ENCODE results near the gene GUCA2B. TPM values are rescaled to one million over a fixed set of nuclear protein-coding genes. Genes with fewer than 3 reads are reported as not detected.

GUCA2B gene
- total RNA-seq, result not detected
- not detected for polyA plus RNA-seq

DNA sequence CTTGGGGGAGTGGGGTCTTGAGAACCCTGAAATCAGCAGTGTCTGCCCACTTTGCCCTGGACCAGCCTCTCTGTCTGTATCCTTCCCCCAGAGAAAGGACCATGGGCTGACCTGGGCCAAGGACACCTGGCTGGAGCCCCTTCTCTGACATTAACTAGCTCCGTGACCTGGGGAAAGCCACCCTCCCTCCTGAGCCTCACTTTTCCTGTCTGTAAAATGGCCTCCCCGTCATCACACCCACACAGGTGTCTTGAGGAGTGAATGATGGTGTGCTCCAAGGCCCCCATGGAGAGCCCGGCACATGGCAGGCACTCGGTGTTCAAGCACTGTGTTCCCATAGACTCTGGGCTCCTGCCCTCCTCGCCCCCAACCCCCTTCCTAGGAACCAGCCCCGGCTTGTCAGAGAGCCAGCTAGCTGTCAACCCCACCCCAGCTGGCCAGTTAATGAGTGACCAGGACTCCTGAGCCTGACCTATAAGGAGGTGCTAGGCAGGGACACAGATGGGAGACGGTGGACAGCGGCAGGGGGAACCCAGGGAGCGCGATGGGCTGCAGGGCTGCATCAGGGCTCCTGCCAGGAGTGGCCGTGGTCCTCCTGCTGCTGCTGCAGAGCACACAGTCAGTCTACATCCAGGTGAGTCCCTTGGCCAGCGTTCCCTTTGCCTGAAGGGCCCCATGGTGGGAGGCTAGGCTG lies at the start of gene GUCA2B:
GUCA2B (plus strand) TSS at position 504 of the 694 bp plus-strand sequence; CDS start at position 545, 41 bp downstream.
- H3K36me3 ChIP-seq (ENCODE audit: control insufficient read depth, insufficient read depth, low read length), result no peaks in the 10 kb centered on the region
- no peaks in the 10 kb centered on the region for H3K9me3 Mint-ChIP-seq
- H3K27ac ChIP-seq (ENCODE audit: insufficient read depth, low read length, poor library complexity, severe bottlenecking), result no peak within 1 kb of the TSS
- H3K4me3 ChIP-seq (ENCODE audit: low read depth, low read length), result no peak within 1 kb of the TSS
- H3K27me3 ChIP-seq (ENCODE audit: control insufficient read depth, insufficient read depth, low read length), result peaks cover 3% of the 10 kb centered on the region
- no peaks in the 10 kb centered on the region for H3K36me3 Mint-ChIP-seq
- no peak within 1 kb of the TSS for H3K27ac Mint-ChIP-seq
- no peaks in the 10 kb centered on the region for H3K4me1 ChIP-seq (ENCODE audit: control insufficient read depth, insufficient read depth, low read length, poor library complexity, severe bottlenecking)
- H3K27me3 Mint-ChIP-seq, result peaks cover 11% of the 10 kb centered on the region
- peaks cover 0 to 3% (median under 1%) of the 10 kb centered on the region in 4 donors for H3K4me1 Mint-ChIP-seq
- H3K9me3 ChIP-seq (ENCODE audit: control insufficient read depth in 2 of 2, low read length in 2 of 2), result no peaks in the 10 kb centered on the region
- ATAC-seq (ENCODE audit: low read depth in 2 of 2), result no peak
- H3K4me3 Mint-ChIP-seq, result no peak within 1 kb of the TSS
- no peak for DNase-seq

DNA sequence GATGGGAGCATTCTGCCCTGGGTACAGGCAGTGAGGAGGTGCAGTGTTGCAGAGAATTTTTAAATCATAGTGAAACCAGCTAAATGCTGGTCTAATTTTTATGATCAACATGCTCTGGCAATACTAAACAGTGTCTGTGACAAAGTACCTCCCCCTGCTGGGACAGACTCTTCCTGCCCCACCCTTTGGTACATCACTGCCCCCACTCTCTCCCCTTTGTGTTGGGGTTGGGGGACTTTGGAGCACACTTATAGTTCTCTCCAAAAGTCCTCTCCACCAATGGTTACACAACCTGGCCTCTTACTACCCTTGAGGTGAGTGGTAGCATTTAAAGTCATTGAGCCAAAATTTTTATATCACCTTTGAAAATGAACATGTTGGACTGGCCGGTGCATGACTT lies 48.2 kb upstream of the GUCA2B start:
- Histone ChIP-seq H3K4me3 (ENCODE audit: low read depth, low read length) (no peak overlapping the region), H3K9me3 (ENCODE audit: control insufficient read depth in 2 of 2, low read length in 2 of 2) (peaks cover 0 to 2% of the 10 kb centered on the region in 2 experiments), H3K4me1 (ENCODE audit: control insufficient read depth, insufficient read depth, low read length, poor library complexity, severe bottlenecking) (no peaks in the 10 kb centered on the region), H3K36me3 (ENCODE audit: control insufficient read depth, insufficient read depth, low read length) (no peaks in the 10 kb centered on the region), H3K27me3 (ENCODE audit: control insufficient read depth, insufficient read depth, low read length) (no peaks in the 10 kb centered on the region), H3K27ac (ENCODE audit: insufficient read depth, low read length, poor library complexity, severe bottlenecking) (no peak overlapping the region)
- no peaks in the 10 kb centered on the region for H3K36me3 Mint-ChIP-seq
- DNase-seq, result no peak
- H3K9me3 Mint-ChIP-seq, result peaks cover 0 to 10% (median 2%) of the 10 kb centered on the region in 7 donors
- H3K4me1 Mint-ChIP-seq, result no peaks in the 10 kb centered on the region
- no peak overlapping the region for H3K4me3 Mint-ChIP-seq
- no peak overlapping the region for H3K27ac Mint-ChIP-seq
- no peak for ATAC-seq (ENCODE audit: low read depth in 2 of 2)
- H3K27me3 Mint-ChIP-seq, result peaks cover 25% of the 10 kb centered on the region

DNA sequence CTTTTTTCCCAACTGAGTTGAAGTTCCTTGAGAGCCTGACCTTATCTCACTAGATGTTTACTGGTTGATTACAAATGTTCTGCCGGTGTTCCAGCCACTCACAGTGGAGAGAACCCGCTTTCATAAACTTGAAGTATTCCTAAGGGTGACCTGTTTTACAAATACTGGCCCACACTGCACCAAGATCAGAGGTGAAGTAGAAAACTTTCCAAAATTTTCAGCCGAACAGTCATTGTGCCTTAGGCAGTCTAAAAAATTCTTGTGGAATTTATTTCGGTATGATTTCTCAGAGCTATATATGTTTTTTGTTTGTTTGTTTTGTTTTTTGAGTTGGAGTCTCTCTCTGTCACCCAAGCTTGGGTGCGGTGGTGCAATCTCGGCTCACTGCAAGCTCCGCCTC lies 44.9 kb upstream of the GUCA2B start:
- H3K27me3 ChIP-seq (ENCODE audit: control insufficient read depth, insufficient read depth, low read length), result no peaks in the 10 kb centered on the region
- H3K4me3 ChIP-seq (ENCODE audit: low read depth, low read length), result no peak overlapping the region
- H3K27ac ChIP-seq (ENCODE audit: insufficient read depth, low read length, poor library complexity, severe bottlenecking), result no peak overlapping the region
- no peaks in the 10 kb centered on the region for H3K9me3 ChIP-seq (ENCODE audit: control insufficient read depth in 2 of 2, low read length in 2 of 2)
- ATAC-seq (ENCODE audit: low read depth in 2 of 2) (no peak), DNase-seq (no peak)
- Mint-ChIP-seq H3K9me3 (peaks cover 0 to 2% (median 0%) of the 10 kb centered on the region in 7 donors), H3K27ac (no peak overlapping the region), H3K36me3 (no peaks in the 10 kb centered on the region), H3K4me3 (no peak overlapping the region), H3K4me1 (no peaks in the 10 kb centered on the region), H3K27me3 (peaks cover 34% of the 10 kb centered on the region)
- H3K36me3 ChIP-seq (ENCODE audit: control insufficient read depth, insufficient read depth, low read length), result no peaks in the 10 kb centered on the region
- no peaks in the 10 kb centered on the region for H3K4me1 ChIP-seq (ENCODE audit: control insufficient read depth, insufficient read depth, low read length, poor library complexity, severe bottlenecking)

DNA sequence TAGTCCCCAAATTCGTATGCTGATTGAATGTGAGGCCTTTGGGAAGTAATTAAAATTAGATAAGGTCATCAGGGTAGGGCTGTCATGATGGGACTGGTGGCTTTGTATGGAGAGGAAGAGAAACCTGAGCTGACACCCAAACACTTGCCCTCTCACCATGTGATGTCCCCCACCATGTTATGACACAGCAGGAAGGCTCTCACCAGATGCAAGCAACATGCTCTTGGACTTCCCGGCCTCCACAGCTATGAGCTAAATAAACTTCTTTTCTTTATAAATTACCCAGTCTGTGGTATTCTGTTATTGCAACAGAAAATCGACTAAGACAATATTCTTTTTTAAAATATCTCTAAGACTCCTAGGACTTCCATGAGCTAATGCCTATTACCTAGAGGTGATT lies 43.6 kb upstream of the GUCA2B start:
- Histone ChIP-seq H3K9me3 (ENCODE audit: control insufficient read depth in 2 of 2, low read length in 2 of 2) (no peaks in the 10 kb centered on the region), H3K4me1 (ENCODE audit: control insufficient read depth, insufficient read depth, low read length, poor library complexity, severe bottlenecking) (no peaks in the 10 kb centered on the region), H3K27ac (ENCODE audit: insufficient read depth, low read length, poor library complexity, severe bottlenecking) (no peak overlapping the region), H3K36me3 (ENCODE audit: control insufficient read depth, insufficient read depth, low read length) (no peaks in the 10 kb centered on the region), H3K27me3 (ENCODE audit: control insufficient read depth, insufficient read depth, low read length) (no peaks in the 10 kb centered on the region), H3K4me3 (ENCODE audit: low read depth, low read length) (no peak overlapping the region)
- Mint-ChIP-seq H3K4me3 (no peak overlapping the region), H3K4me1 (no peaks in the 10 kb centered on the region), H3K9me3 (peaks cover 0 to 4% (median 0%) of the 10 kb centered on the region in 7 donors), H3K36me3 (no peaks in the 10 kb centered on the region), H3K27me3 (peaks cover 30% of the 10 kb centered on the region), H3K27ac (no peak overlapping the region)
- no peak for ATAC-seq (ENCODE audit: low read depth in 2 of 2)
- DNase-seq, result no peak

DNA sequence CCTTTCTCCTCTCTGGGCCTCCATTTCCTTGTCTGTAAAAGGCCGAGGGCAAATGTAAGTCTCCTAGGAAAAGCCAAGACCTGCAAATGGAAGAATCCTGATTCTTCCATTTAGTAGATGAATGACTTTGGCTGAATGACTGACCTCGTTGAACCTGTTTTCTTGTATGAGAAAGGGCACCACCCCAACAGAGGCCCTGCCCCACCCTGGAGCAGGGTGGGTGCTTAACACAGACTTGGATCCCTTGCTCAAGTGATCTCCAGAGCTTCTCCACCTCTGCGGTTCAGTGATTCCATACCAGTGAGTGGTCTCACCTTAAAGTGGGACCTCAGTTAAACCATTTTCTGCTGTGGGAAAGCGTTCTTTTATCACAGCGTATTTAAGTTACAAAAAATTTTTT lies 39.0 kb upstream of the GUCA2B start:
- Mint-ChIP-seq H3K9me3 (peaks cover 0 to 8% (median 0%) of the 10 kb centered on the region in 7 donors), H3K4me3 (no peak overlapping the region), H3K27me3 (peaks cover 41% of the 10 kb centered on the region), H3K27ac (no peak overlapping the region), H3K36me3 (no peaks in the 10 kb centered on the region), H3K4me1 (no peaks in the 10 kb centered on the region)
- DNase-seq (no peak), ATAC-seq (ENCODE audit: low read depth in 2 of 2) (no peak)
- Histone ChIP-seq H3K9me3 (ENCODE audit: control insufficient read depth in 2 of 2, low read length in 2 of 2) (no peaks in the 10 kb centered on the region), H3K36me3 (ENCODE audit: control insufficient read depth, insufficient read depth, low read length) (no peaks in the 10 kb centered on the region), H3K27ac (ENCODE audit: insufficient read depth, low read length, poor library complexity, severe bottlenecking) (no peak overlapping the region), H3K4me3 (ENCODE audit: low read depth, low read length) (no peak overlapping the region), H3K27me3 (ENCODE audit: control insufficient read depth, insufficient read depth, low read length) (peaks cover 6% of the 10 kb centered on the region), H3K4me1 (ENCODE audit: control insufficient read depth, insufficient read depth, low read length, poor library complexity, severe bottlenecking) (no peaks in the 10 kb centered on the region)

DNA sequence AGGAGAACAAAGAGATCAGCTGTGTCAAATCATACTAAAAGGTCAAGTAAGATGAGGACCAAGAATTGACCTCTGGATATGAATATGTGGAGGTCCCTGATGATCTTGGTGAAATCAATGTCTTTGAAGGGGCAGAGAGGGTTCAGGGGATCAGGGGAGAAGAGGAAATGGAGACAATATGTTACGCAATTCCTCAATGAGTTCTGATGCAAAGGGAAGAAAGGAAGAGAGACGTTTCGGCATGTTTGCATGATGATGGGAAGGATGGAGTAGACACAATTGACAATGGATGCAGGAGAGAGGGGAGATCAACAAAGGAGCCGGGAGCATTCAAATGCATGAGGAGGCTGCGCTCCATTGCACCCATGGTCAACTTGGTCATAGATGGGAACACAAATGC lies 36.0 kb upstream of the GUCA2B start:
- Histone ChIP-seq H3K4me1 (ENCODE audit: control insufficient read depth, insufficient read depth, low read length, poor library complexity, severe bottlenecking) (no peaks in the 10 kb centered on the region), H3K27ac (ENCODE audit: insufficient read depth, low read length, poor library complexity, severe bottlenecking) (no peak overlapping the region), H3K4me3 (ENCODE audit: low read depth, low read length) (no peak overlapping the region), H3K36me3 (ENCODE audit: control insufficient read depth, insufficient read depth, low read length) (no peaks in the 10 kb centered on the region), H3K27me3 (ENCODE audit: control insufficient read depth, insufficient read depth, low read length) (peaks cover 11% of the 10 kb centered on the region), H3K9me3 (ENCODE audit: control insufficient read depth in 2 of 2, low read length in 2 of 2) (no peaks in the 10 kb centered on the region)
- no peak for DNase-seq
- peaks cover 0 to 11% (median 0%) of the 10 kb centered on the region in 7 donors for H3K9me3 Mint-ChIP-seq
- H3K4me3 Mint-ChIP-seq, result no peak overlapping the region
- no peaks in the 10 kb centered on the region for H3K4me1 Mint-ChIP-seq
- no peak for ATAC-seq (ENCODE audit: low read depth in 2 of 2)
- peaks cover 24% of the 10 kb centered on the region for H3K27me3 Mint-ChIP-seq
- no peaks in the 10 kb centered on the region for H3K36me3 Mint-ChIP-seq
- no peak overlapping the region for H3K27ac Mint-ChIP-seq

DNA sequence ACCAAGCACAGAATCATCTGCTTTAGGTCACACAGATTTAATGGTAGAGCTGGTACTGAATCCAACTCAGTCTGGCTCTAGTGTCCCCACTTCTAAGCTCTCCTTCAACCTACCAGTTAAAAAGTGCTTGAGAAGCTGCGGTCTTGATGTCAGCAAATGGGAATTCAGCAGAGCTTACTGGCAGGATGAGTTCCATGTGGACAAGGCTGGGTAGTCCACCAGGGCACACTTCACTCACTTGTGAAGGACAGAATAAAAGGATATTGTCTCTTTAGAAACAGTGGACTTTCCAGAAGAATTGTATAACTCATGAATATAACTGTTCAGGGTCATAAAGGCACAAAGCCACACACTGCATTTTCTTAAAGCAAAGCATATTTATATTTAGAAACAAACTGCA lies 35.1 kb upstream of the GUCA2B start:
- Mint-ChIP-seq H3K27ac (no peak overlapping the region), H3K36me3 (no peaks in the 10 kb centered on the region), H3K9me3 (peaks cover 0 to 14% (median under 1%) of the 10 kb centered on the region in 7 donors), H3K4me3 (no peak overlapping the region), H3K4me1 (no peaks in the 10 kb centered on the region), H3K27me3 (peaks cover 29% of the 10 kb centered on the region)
- Histone ChIP-seq H3K9me3 (ENCODE audit: control insufficient read depth in 2 of 2, low read length in 2 of 2) (no peaks in the 10 kb centered on the region), H3K4me3 (ENCODE audit: low read depth, low read length) (no peak overlapping the region), H3K4me1 (ENCODE audit: control insufficient read depth, insufficient read depth, low read length, poor library complexity, severe bottlenecking) (no peaks in the 10 kb centered on the region), H3K27me3 (ENCODE audit: control insufficient read depth, insufficient read depth, low read length) (peaks cover 11% of the 10 kb centered on the region), H3K27ac (ENCODE audit: insufficient read depth, low read length, poor library complexity, severe bottlenecking) (no peak overlapping the region), H3K36me3 (ENCODE audit: control insufficient read depth, insufficient read depth, low read length) (no peaks in the 10 kb centered on the region)
- DNase-seq (no peak), ATAC-seq (ENCODE audit: low read depth in 2 of 2) (no peak)

DNA sequence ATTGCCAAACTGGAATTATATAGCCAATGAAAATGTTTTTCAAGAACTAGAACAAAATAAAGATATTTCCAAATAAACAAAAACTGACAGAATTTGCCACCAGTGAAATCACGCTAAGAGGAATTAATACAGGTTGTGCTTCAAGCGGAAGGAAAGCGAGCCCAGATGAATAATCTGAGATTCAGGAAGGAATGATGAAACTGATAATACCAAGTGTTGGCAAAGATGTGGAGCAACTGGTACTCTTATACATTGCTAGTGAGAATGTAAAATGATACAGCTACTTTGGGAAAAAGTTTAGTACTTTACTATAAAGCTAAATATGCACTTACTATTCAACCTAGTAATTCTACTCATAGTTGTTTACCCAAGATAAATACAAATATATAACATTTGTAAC lies 30.8 kb upstream of the GUCA2B start:
- no peak overlapping the region for H3K4me3 Mint-ChIP-seq
- H3K4me3 ChIP-seq (ENCODE audit: low read depth, low read length), result no peak overlapping the region
- no peaks in the 10 kb centered on the region for H3K36me3 Mint-ChIP-seq
- H3K4me1 ChIP-seq (ENCODE audit: control insufficient read depth, insufficient read depth, low read length, poor library complexity, severe bottlenecking), result no peaks in the 10 kb centered on the region
- H3K9me3 Mint-ChIP-seq, result peaks cover 0 to 6% (median 1%) of the 10 kb centered on the region in 7 donors
- no peak overlapping the region for H3K27ac ChIP-seq (ENCODE audit: insufficient read depth, low read length, poor library complexity, severe bottlenecking)
- peaks cover 7% of the 10 kb centered on the region for H3K27me3 ChIP-seq (ENCODE audit: control insufficient read depth, insufficient read depth, low read length)
- no peak overlapping the region for H3K27ac Mint-ChIP-seq
- ATAC-seq (ENCODE audit: low read depth in 2 of 2) (no peak), DNase-seq (no peak)
- H3K4me1 Mint-ChIP-seq, result no peaks in the 10 kb centered on the region
- peaks cover 17% of the 10 kb centered on the region for H3K27me3 Mint-ChIP-seq
- H3K36me3 ChIP-seq (ENCODE audit: control insufficient read depth, insufficient read depth, low read length), result no peaks in the 10 kb centered on the region
- no peaks in the 10 kb centered on the region for H3K9me3 ChIP-seq (ENCODE audit: control insufficient read depth in 2 of 2, low read length in 2 of 2)

All from CD4-positive, CD25-positive, alpha-beta regulatory T cell (primary cell).